ENCODE results near the gene WRNIP1.

WRNIP1 gene

DNA sequence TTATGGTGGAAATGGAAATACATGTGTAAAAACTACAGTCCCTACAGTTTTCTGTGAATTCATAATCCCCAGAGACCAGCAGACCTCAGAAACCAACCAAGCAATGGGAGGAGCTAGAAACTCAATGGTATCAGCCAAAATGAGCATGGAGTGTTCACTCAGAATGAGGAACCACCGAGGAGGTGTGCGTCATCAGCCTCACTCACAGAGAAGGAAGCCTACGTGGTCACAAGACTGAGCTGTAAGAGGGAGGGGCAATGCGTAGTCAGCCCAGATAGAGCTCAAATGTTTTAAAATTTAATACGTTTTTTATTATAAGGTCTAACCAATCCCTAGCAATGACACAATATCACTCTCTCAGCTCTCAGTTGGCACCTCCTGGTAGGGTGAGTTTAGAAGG, 31.9 kb upstream of the WRNIP1 start:
- DNase-seq (ENCODE audit: low read depth): no peak

DNA sequence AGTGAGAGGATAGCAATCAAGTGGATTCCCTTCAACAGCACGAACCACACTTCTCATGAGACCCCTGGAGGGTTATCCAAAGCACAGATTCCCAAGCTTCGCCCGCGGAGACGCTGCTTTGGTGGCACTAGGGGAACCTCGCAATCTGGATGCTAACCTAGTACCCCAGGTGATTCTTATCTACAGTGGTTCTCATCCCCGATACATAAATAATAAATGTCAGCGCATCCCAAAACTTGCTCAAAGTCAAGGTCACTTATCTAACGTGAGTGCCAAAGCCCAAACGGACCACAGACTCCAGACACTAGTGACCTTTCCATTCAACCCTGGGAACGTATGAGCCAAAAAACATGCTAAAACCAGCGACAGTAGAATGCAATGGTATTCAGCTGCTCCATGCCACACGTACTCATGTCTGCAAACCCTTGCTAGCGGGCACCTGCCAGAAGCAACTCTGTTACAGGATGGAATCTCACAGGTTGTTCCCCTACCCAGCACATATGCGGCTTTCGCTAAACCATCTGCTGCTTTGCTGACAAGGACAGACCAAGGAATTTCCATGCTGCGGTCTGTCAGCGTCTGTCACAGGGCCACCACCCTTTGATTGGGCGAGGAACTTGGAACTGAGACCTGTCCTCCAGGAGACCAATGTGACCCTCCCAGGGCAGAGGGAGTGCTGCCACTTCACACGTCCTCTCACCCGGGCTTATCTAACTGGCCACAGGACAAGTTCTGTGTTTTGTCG, 31.3 kb upstream of the WRNIP1 start:
- no peak overlapping the region for H3K4me3 ChIP-seq (ENCODE audit: low read length)
- DNase-seq (ENCODE audit: low read depth): no peak
- TF ChIP-seq, protein P1, sequence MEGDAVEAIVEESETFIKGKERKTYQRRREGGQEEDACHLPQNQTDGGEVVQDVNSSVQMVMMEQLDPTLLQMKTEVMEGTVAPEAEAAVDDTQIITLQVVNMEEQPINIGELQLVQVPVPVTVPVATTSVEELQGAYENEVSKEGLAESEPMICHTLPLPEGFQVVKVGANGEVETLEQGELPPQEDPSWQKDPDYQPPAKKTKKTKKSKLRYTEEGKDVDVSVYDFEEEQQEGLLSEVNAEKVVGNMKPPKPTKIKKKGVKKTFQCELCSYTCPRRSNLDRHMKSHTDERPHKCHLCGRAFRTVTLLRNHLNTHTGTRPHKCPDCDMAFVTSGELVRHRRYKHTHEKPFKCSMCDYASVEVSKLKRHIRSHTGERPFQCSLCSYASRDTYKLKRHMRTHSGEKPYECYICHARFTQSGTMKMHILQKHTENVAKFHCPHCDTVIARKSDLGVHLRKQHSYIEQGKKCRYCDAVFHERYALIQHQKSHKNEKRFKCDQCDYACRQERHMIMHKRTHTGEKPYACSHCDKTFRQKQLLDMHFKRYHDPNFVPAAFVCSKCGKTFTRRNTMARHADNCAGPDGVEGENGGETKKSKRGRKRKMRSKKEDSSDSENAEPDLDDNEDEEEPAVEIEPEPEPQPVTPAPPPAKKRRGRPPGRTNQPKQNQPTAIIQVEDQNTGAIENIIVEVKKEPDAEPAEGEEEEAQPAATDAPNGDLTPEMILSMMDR (conservative IDR thresholded peaks at IDR 0.05; ENCODE audit: low read depth, low read length): no peak

More for the DNA sequence above, 31.9 kb upstream of the WRNIP1 start:
- TF ChIP-seq, protein P1 (conservative IDR thresholded peaks at IDR 0.05; ENCODE audit: low read depth, low read length): no peak
- H3K4me3 ChIP-seq (ENCODE audit: low read length): no peak overlapping the region

DNA sequence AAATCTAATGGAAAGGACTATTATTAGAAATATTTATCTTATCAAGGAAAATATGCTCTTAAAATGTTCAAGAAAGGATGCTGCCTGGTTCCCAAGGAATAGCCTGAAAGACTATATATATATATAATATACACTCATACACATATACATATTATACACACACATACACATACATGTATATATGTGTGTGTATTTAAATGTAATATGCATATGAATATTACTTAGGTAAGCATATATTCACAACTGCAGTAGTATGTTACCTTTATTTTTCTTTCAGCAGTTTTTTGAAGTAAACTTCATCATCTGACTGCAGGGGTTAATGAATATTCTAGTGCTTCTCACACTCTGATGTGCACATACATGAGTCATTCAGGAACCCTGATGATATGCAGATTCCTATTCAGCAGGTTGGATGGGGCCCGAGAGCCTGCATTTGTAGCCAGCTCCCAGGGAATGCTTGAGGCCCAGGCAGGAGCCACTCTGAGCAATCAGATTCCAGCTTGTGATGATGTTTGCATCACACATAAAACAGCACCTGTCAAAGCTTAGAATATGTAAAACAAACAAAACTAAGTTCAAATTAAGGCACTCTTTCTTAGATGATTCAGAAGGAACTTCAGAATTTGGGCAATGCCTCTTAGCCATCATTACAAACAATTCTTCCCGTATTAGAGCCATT, 30.6 kb upstream of the WRNIP1 start:
- no peak overlapping the region for H3K4me3 ChIP-seq (ENCODE audit: low read length)
- TF ChIP-seq, protein P1 (conservative IDR thresholded peaks at IDR 0.05; ENCODE audit: low read depth, low read length): no peak
- no peak for DNase-seq (ENCODE audit: low read depth)

DNA sequence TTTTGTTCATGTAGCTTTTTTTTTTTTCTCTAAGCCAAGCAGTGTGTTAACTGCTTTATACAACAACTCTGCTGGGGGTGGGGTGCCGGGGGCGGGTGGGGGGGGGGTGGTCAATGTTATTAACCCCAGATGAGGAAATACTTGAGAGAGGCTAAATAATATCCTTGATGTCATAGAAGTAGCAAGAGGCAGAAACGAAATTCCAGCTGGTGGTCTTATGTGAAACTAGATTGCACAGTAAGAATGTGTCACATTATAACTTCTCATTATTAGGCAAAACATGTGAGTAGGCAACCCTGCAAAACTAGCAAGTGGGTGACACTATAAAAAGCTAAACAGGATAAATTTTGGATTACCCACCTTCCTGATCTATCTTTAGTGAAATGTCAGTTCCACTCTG, 27.3 kb upstream of the WRNIP1 start:
- DNase-seq (ENCODE audit: low read depth): no peak
- H3K4me3 ChIP-seq (ENCODE audit: low read length): no peak overlapping the region
- TF ChIP-seq, protein P1 (conservative IDR thresholded peaks at IDR 0.05; ENCODE audit: low read depth, low read length): no peak

DNA sequence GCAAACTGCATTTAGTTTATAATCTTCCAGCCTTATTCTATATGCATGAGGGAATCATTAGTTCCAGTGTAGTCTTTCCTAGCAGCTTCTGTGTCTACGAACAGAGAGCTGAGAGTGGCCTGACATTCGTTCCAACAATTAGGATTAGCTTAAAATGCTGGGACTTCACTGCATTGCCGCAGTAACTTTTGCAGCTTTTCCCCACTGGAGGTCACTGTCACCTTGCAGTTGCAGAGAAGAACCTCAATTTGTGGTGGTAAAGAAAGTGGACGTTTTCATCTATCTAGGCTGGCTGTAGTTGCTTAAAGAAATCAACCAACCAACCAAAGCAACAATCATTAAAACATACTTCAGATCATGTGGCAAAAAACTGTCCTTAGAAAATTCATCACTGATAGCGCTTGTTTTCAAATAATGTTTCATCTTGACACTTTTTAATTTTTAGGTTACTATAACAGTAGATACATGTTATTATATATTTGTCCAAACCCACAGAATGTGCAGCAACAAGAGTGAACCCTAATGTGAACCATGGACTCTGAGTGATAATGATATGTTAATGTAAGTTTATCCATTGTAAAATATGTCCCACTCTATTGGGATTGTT, 26.7 kb upstream of the WRNIP1 start:
- DNase-seq (ENCODE audit: low read depth): no peak

DNA sequence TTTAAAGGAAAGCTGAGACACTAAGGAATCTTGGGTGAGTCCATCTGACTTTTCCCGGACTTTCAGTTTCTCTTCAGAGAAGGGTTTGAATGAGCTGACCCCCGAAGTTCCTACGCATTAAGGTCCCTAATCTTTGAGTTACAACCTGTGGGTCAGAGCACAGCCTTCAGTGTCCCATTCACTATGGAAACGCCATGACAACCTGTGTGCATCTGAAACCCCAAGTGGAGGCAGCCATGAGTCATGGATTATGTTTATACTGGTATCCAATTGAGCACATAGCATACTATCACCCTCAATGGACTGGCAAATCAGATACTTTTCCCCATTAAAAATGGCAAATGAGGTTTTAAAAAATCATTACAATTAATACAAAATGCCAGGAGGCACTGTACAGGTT, 25.9 kb upstream of the WRNIP1 start:
- no peak overlapping the region for H3K4me3 ChIP-seq (ENCODE audit: low read length)
- DNase-seq (ENCODE audit: low read depth): peak; percentile 42
- TF ChIP-seq, protein P1 (conservative IDR thresholded peaks at IDR 0.05; ENCODE audit: low read depth, low read length): no peak

More for the DNA sequence above, 26.7 kb upstream of the WRNIP1 start:
- H3K4me3 ChIP-seq (ENCODE audit: low read length): no peak overlapping the region
- TF ChIP-seq, protein P1 (conservative IDR thresholded peaks at IDR 0.05; ENCODE audit: low read depth, low read length): peak; percentile 82

All from retinal pigment epithelial cell (primary cell).